ENCODE measurements around the gene BRSK2. TPM values are rescaled to one million over a fixed set of nuclear protein-coding genes. Genes with fewer than 3 reads are reported as not detected.

The BRSK2 gene
- total RNA-seq, 1 donor from 2014 or later, result 0.75 TPM

GRCh38 chr11:1502168-1502953 is 112.6 kb downstream of the BRSK2 start:
- TF ChIP-seq, protein P1, sequence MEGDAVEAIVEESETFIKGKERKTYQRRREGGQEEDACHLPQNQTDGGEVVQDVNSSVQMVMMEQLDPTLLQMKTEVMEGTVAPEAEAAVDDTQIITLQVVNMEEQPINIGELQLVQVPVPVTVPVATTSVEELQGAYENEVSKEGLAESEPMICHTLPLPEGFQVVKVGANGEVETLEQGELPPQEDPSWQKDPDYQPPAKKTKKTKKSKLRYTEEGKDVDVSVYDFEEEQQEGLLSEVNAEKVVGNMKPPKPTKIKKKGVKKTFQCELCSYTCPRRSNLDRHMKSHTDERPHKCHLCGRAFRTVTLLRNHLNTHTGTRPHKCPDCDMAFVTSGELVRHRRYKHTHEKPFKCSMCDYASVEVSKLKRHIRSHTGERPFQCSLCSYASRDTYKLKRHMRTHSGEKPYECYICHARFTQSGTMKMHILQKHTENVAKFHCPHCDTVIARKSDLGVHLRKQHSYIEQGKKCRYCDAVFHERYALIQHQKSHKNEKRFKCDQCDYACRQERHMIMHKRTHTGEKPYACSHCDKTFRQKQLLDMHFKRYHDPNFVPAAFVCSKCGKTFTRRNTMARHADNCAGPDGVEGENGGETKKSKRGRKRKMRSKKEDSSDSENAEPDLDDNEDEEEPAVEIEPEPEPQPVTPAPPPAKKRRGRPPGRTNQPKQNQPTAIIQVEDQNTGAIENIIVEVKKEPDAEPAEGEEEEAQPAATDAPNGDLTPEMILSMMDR (IDR thresholded peaks at IDR 0.05; ENCODE audit: insufficient read depth, low read length, poor library complexity, severe bottlenecking), result no peak
- no peak for DNase-seq (ENCODE audit: low read depth)
- Histone ChIP-seq H3K36me3 (ENCODE audit: control insufficient read depth, insufficient read depth, low read length) (peaks cover 1% of the 10 kb centered on the region), H3K4me3 (ENCODE audit: low read depth, low read length) (no peak overlapping the region), H3K27me3 (ENCODE audit: control insufficient read depth, insufficient read depth, low read length) (no peaks in the 10 kb centered on the region)

- peaks cover 1% of the 10 kb centered on the region for H3K36me3 ChIP-seq (ENCODE audit: control insufficient read depth, insufficient read depth, low read length)
- TF ChIP-seq, protein P1 (IDR thresholded peaks at IDR 0.05; ENCODE audit: insufficient read depth, low read length, poor library complexity, severe bottlenecking), result no peak
- H3K4me3 ChIP-seq (ENCODE audit: low read depth, low read length), result no peak overlapping the region
- H3K27me3 ChIP-seq (ENCODE audit: control insufficient read depth, insufficient read depth, low read length), result no peaks in the 10 kb centered on the region
- no peak for DNase-seq (ENCODE audit: low read depth)
Observed at GRCh38 chr11:1502954-1503707, 113.4 kb downstream of the BRSK2 start.

GRCh38 chr11:1503708-1504104 is 114.0 kb downstream of the BRSK2 start:
- TF ChIP-seq, protein P1 (IDR thresholded peaks at IDR 0.05; ENCODE audit: insufficient read depth, low read length, poor library complexity, severe bottlenecking), result no peak
- H3K36me3 ChIP-seq (ENCODE audit: control insufficient read depth, insufficient read depth, low read length), result peaks cover 1% of the 10 kb centered on the region
- H3K4me3 ChIP-seq (ENCODE audit: low read depth, low read length), result no peak overlapping the region
- DNase-seq (ENCODE audit: low read depth), result no peak
- no peaks in the 10 kb centered on the region for H3K27me3 ChIP-seq (ENCODE audit: control insufficient read depth, insufficient read depth, low read length)

DNA sequence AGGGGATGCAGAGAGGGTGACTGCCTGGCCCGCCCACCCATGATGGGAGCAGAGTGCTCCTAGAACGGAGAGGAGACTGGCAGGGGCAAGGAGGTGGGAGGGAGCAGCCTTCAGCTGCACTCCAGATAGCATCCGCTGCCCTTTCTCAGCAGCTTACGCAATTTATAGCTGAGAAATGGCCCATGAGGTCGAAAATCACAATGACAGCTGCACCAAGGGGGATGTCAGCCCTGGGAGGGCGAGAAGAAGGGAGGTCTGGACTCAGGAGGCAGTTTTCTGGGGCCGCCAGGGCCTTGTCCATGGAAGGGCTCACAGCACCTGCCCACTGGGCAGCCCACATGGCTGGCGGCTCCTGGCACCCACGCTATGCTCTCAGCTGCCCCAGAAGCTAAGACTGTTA is 114.4 kb downstream of the BRSK2 start:
- no peak for DNase-seq (ENCODE audit: low read depth)
- TF ChIP-seq, protein P1 (IDR thresholded peaks at IDR 0.05; ENCODE audit: insufficient read depth, low read length, poor library complexity, severe bottlenecking), result no peak
- Histone ChIP-seq H3K4me3 (ENCODE audit: low read depth, low read length) (no peak overlapping the region), H3K36me3 (ENCODE audit: control insufficient read depth, insufficient read depth, low read length) (peaks cover under 1% of the 10 kb centered on the region), H3K27me3 (ENCODE audit: control insufficient read depth, insufficient read depth, low read length) (no peaks in the 10 kb centered on the region)

- no peaks in the 10 kb centered on the region for H3K36me3 ChIP-seq (ENCODE audit: control insufficient read depth, insufficient read depth, low read length)
- no peak for DNase-seq (ENCODE audit: low read depth)
- no peak overlapping the region for H3K4me3 ChIP-seq (ENCODE audit: low read depth, low read length)
- H3K27me3 ChIP-seq (ENCODE audit: control insufficient read depth, insufficient read depth, low read length), result no peaks in the 10 kb centered on the region
- TF ChIP-seq, protein P1 (IDR thresholded peaks at IDR 0.05; ENCODE audit: insufficient read depth, low read length, poor library complexity, severe bottlenecking), result no peak
Observed at GRCh38 chr11:1504581-1505290, 115.0 kb downstream of the BRSK2 start.
